Measurements from ENCODE around the gene BCL2L14. TPM values are rescaled to one million over a fixed set of nuclear protein-coding genes. Genes with fewer than 3 reads are reported as not detected.

BCL2L14 gene
- total and polyA plus RNA-seq, 9 of the 15 experiments (the other 6 are each of a cell fraction or from before 2014, with no cell fraction given): not detected

- H3K9ac ChIP-seq (ENCODE audit: insufficient read depth in 1 of 2, low read depth in 2 of 2, low read length in 2 of 2): no peak overlapping the region
- intact Hi-C loops (cut with micrococcal nuclease): no loop called here
- ChIA-PET POLR2A (no interaction called here), CTCF (ENCODE audit: low intra/inter-chr PET ratio) (no interaction called here)
- 34% methylated on average over 7 of the region's 10 CpGs for WGBS (ENCODE audit: insufficient coverage, low coverage, missing lambda C conversion rate)
- no TSS peak for BruUV-seq (replicated peaks)
- H3K9me1 ChIP-seq (ENCODE audit: control insufficient read depth, insufficient read depth, low read length): no peaks in the 10 kb centered on the region
- H3K27ac ChIP-seq (ENCODE audit: extremely low read depth, low read depth, low read length): no peak overlapping the region
- H3K36me3 ChIP-seq (ENCODE audit: control insufficient read depth, insufficient read depth, low read length): no peaks in the 10 kb centered on the region
- no peaks in the 10 kb centered on the region for H4K20me1 ChIP-seq (replicated peaks; ENCODE audit: control insufficient read depth, insufficient read depth, low read length)
- no peak overlapping the region for H3K4me2 ChIP-seq (ENCODE audit: insufficient read depth, low read length)
- in situ Hi-C loops (cut with MboI): loop anchor here (10.0 kb wide), 2 partner anchors 467 to 617 kb away; no protein-coding TSS in a partner anchor
- peaks cover 0 to 5% of the 10 kb centered on the region in 2 experiments; a peak in 2 of 5 replicates for H3K4me1 ChIP-seq (replicated peaks in 1 of 2; ENCODE audit: control insufficient read depth in 2 of 2, insufficient read depth in 2 of 2, low read length in 2 of 2)
- DNase-seq (ENCODE audit: extremely low read depth in 1 of 4, low spot score in 3 of 4): no peak
- H3K27me3 ChIP-seq (ENCODE audit: control insufficient read depth in 2 of 2, insufficient read depth in 2 of 2, low read length in 2 of 2): no peaks in the 10 kb centered on the region
- no peak for FAIRE-seq
- H3K9me3 ChIP-seq (replicated peaks; ENCODE audit: control insufficient read depth, insufficient read depth, low read depth, low read length): no peaks in the 10 kb centered on the region
- no peak for ATAC-seq
- no peaks in the 10 kb centered on the region for H3K79me2 ChIP-seq (ENCODE audit: control insufficient read depth, insufficient read depth, low read length)
- no peak overlapping the region for H3K4me3 ChIP-seq
- TF ChIP-seq ZNF316 (IDR thresholded peaks at IDR 0.05): no peak
- TF ChIP-seq GTF2B (IDR thresholded peaks at IDR 0.05; ENCODE audit: extremely low read depth, insufficient read length): no peak
- no peak for TF ChIP-seq TRIM25 (IDR thresholded peaks at IDR 0.05; ENCODE audit: borderline replicate concordance)
- TF ChIP-seq CHD2 (IDR thresholded peaks at IDR 0.05; ENCODE audit: low read depth, low read length): no peak
- no peak for TF ChIP-seq SMARCC2 (IDR thresholded peaks at IDR 0.05; ENCODE audit: low read depth)
- no peak for TF ChIP-seq FIP1L1 (IDR thresholded peaks at IDR 0.05; ENCODE audit: low read depth, low read length, poor library complexity, severe bottlenecking)
- no peak for TF ChIP-seq MYC (IDR thresholded peaks at IDR 0.05; ENCODE audit: low read depth, low read length)
- no peak for TF ChIP-seq MYC (CRISPR knock-in tag; IDR thresholded peaks at IDR 0.05; ENCODE audit: borderline replicate concordance, low read depth)
- TF ChIP-seq NCOA1 (IDR thresholded peaks at IDR 0.05; ENCODE audit: low read depth): no peak
- TF ChIP-seq NCOA6 (IDR thresholded peaks at IDR 0.05): no peak
- H2AFZ ChIP-seq (ENCODE audit: low read depth, low read length): no peak overlapping the region
Measured at GRCh38 chr12:12088147-12088546, 17.4 kb downstream of the BCL2L14 start.

Data from K562 (cell line).